LNCaP clone FGC (cell line): Measurements from ENCODE around the gene GPR155.
"Not testable (repeated sequence)": the region's sequence is repeated elsewhere in the genome, so short reads cannot be mapped to it uniquely, and the experiment has no call there.

Experiments
- DNase-seq: peaks from one replicate; pipeline ENCODE4 v3.0.0-alpha.2; 2011; ENCODE audit warnings: low read depth
- H3K4me3 ChIP-seq: 2 replicates; pipeline ENCODE4 v1.5.1; 2011; ENCODE audit warnings: mild to moderate bottlenecking, low read depth, low read length, control low read depth
- CTCF ChIP-seq: IDR thresholded peaks from 2 replicates; pipeline ENCODE4 v1.5.1; 2012; ENCODE audit warnings: mild to moderate bottlenecking; ENCODE audit not compliant: control insufficient read depth, insufficient read depth; ENCODE audit errors: extremely low read depth

GPR155 gene

DNA sequence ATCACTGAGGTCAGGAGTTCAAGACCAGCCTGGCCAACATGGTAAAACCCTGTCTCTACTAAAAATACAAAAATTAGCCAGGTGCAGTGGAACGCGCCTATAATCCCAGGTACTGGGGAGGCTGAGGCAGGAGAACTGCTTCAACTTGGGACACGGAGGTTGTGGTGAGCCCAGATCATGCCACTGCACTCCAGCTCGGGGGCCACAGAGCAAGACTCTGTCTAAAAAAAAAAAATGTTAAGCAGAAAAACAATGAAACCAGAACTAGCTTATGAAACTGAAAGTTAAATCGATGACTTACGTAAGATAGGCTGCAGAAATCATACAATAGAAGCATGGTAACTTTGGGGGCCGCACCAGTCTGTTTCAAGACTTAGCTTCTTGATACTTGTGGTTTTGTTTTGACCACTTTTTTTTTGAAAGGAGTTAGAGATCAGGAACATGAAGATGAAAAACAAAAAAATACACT lies 6.2 kb upstream of the GPR155 start:
- no peak overlapping the region for H3K4me3 ChIP-seq
- no peak for DNase-seq
- no peak for TF ChIP-seq CTCF

GRCh38 chr2:174491947-174492346 lies 5.1 kb upstream of the GPR155 start:
- no peak for TF ChIP-seq CTCF
- H3K4me3 ChIP-seq = no peak overlapping the region
- no peak for DNase-seq

- H3K4me3 ChIP-seq = no peak overlapping the region
- TF ChIP-seq CTCF = no peak
- no peak for DNase-seq
These were observed 3.2 kb upstream of the GPR155 start for GRCh38 chr2:174490051-174490450.

- DNase-seq, H3K4me3 ChIP-seq: not testable (repeated sequence)
These were observed 2.7 kb upstream of the GPR155 start for GRCh38 chr2:174489520-174489919.

- no peak for TF ChIP-seq CTCF
- peak overlapping the region; percentile 62 for H3K4me3 ChIP-seq
These were observed 962 bp upstream of the GPR155 start for GRCh38 chr2:174487820-174488162.

DNA sequence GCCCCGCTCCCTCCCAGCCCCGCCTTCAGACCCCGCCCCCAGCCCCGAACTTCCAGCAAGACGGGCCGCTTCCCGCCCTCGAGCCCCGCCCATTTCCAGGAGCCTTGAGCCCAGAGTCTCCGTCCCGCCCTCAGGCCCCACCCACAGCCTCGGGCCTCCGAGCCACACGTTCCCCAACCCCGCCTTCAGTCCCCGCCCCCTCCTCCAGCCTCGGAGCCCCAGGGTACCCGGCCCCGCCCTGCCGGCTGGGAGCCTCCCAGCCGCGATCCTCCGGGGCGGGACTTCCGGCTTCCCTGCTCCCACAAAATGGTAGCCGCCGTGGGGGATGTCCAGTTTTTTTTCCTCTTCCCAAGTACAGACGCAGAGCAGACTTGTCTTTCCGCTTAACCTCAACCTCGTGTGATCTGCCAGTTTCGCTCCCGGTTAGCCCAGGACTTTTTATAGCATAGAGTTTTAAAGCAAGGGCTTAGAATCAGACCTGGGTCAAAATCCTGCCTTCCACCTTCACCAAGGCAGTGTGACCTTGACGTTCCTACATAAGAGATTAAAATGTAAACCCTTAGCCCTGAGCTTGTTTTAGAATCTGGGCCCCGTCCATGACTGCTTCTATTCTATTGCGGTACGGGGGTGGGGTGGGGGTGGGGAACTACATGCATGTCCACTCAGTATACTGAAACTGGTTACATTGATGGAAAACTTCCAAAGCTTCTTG lies 435 bp upstream of the GPR155 start:
- DNase-seq = peak; percentile 89
- no peak for TF ChIP-seq CTCF
- peak overlapping the region; percentile 81 for H3K4me3 ChIP-seq

More at GRCh38 chr2:174487820-174488162, 962 bp upstream of the GPR155 start:
- no peak for DNase-seq

- peak overlapping the region; percentile 81 for H3K4me3 ChIP-seq
- no peak for DNase-seq
- TF ChIP-seq CTCF = no peak
These were observed 854 bp downstream of the GPR155 start for GRCh38 chr2:174485788-174486562.

- DNase-seq, H3K4me3 ChIP-seq: not testable (repeated sequence)
These were observed 1.8 kb downstream of the GPR155 start for GRCh38 chr2:174485045-174485444.
